HEK293T (cell line): ENCODE results near the gene CAT.
"Not testable (repeated sequence)": the region's sequence is repeated elsewhere in the genome, so short reads cannot be mapped to it uniquely, and the experiment has no call there.

Experiments
- CTCF ChIA-PET: fragments of 350-600 bp; formaldehyde crosslinking; extraction: SDS; loops from one replicate; lab custom pipeline; 2021; ENCODE audit warnings: antibody characterized with exemption, inconsistent platforms; lab: Yijun Ruan, JAX
- POLR2A ChIA-PET: fragments of 350-600 bp; formaldehyde crosslinking; extraction: SDS; loops from one replicate; lab custom pipeline; 2020; ENCODE audit warnings: antibody characterized with exemption, inconsistent platforms; lab: Yijun Ruan, JAX
- DNase-seq: peaks from one replicate; pipeline ENCODE4 v3.0.0; 2012; ENCODE audit warnings: mixed read lengths; ENCODE audit errors: extremely low spot score
- ARNT ChIP-seq: fragments of 450-650 bp; IDR thresholded peaks from 2 replicates; pipeline ENCODE4 v1.6.1; 2017; ENCODE audit warnings: mild to moderate bottlenecking
- BHLHE40 ChIP-seq: fragments of 450-650 bp; IDR thresholded peaks from 2 replicates; pipeline ENCODE4 v1.6.1; 2016; ENCODE audit warnings: mild to moderate bottlenecking, moderate library complexity, borderline replicate concordance
- CTBP1 ChIP-seq: fragments of 450-650 bp; IDR thresholded peaks from 2 replicates; pipeline ENCODE4 v1.6.1; 2016; ENCODE audit warnings: borderline replicate concordance
- ELF4 ChIP-seq: fragments of 450-650 bp; IDR thresholded peaks from 2 replicates; pipeline ENCODE4 v1.6.1; 2017; ENCODE audit warnings: antibody characterized with exemption
- FOXA1 ChIP-seq: fragments of 450-650 bp; IDR thresholded peaks from 2 replicates; pipeline ENCODE4 v1.6.1; 2016; ENCODE audit warnings: mild to moderate bottlenecking
- FOXK2 ChIP-seq: fragments of 450-650 bp; IDR thresholded peaks from 2 replicates; pipeline ENCODE4 v1.6.1; 2016; ENCODE audit warnings: mild to moderate bottlenecking
- FOXM1 ChIP-seq: fragments of 450-650 bp; IDR thresholded peaks from 2 replicates; pipeline ENCODE4 v1.6.1; 2017; ENCODE audit warnings: mild to moderate bottlenecking, borderline replicate concordance
- HDGF ChIP-seq: fragments of 450-650 bp; IDR thresholded peaks from 2 replicates; pipeline ENCODE4 v1.6.1; 2017; ENCODE audit warnings: antibody characterized with exemption, borderline replicate concordance
- L3MBTL2 ChIP-seq: fragments of 450-650 bp; conservative IDR thresholded peaks from 2 replicates; pipeline ENCODE4 v1.6.1; 2016; ENCODE audit warnings: mild to moderate bottlenecking
- LEF1 ChIP-seq: fragments of 450-650 bp; IDR thresholded peaks from 2 replicates; pipeline ENCODE4 v1.6.1; 2017; ENCODE audit warnings: mild to moderate bottlenecking, borderline replicate concordance
- NFRKB ChIP-seq: fragments of 450-650 bp; IDR thresholded peaks from 2 replicates; pipeline ENCODE4 v1.6.1; 2016; ENCODE audit warnings: mild to moderate bottlenecking, moderate library complexity
- SP1 ChIP-seq: fragments of 450-650 bp; IDR thresholded peaks from 2 replicates; pipeline ENCODE4 v1.6.1; 2017
- SUZ12 ChIP-seq: fragments of 450-650 bp; IDR thresholded peaks from 2 replicates; pipeline ENCODE4 v1.6.1; 2016; ENCODE audit warnings: mild to moderate bottlenecking
- TARDBP ChIP-seq: fragments of 450-650 bp; IDR thresholded peaks from 2 replicates; pipeline ENCODE4 v1.6.1; 2016
- ZNF384 ChIP-seq: fragments of 450-650 bp; IDR thresholded peaks from 2 replicates; pipeline ENCODE4 v1.6.1; 2016
- TF ChIP-seq, protein P1 (sequence below): fragments of 450-650 bp; IDR thresholded peaks from 2 replicates; pipeline ENCODE4 v1.6.1; 2016

Gene CAT

DNA sequence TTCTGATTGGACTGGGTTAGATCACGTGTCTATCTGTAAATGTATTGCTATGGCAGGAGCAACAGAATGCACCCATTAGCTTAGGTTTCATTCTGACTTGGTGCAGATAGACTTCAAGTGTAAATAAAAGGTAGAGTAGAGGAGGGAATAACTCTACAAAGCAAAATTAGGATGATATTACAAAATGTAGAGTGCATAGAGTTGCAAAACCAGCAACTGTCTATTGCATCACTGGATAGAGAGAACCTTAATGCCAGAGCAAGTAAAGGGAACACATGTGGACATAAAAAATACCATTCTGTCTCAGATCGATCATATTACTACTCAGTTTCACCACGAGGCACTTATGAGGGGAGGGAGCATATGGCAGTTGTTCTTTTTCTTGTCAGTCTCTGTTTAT is 22.0 kb upstream of the CAT start:
- POLR2A ChIA-PET: no interaction called here
- DNase-seq: no peak
- CTCF ChIA-PET: no interaction called here
- no peak for TF ChIP-seq SUZ12
- no peak for TF ChIP-seq SP1
- no peak for TF ChIP-seq ELF4
- no peak for TF ChIP-seq CTBP1
- no peak for TF ChIP-seq TARDBP
- TF ChIP-seq ZNF384: no peak
- TF ChIP-seq FOXK2: no peak
- no peak for TF ChIP-seq LEF1
- TF ChIP-seq FOXM1: no peak
- TF ChIP-seq, protein P1, sequence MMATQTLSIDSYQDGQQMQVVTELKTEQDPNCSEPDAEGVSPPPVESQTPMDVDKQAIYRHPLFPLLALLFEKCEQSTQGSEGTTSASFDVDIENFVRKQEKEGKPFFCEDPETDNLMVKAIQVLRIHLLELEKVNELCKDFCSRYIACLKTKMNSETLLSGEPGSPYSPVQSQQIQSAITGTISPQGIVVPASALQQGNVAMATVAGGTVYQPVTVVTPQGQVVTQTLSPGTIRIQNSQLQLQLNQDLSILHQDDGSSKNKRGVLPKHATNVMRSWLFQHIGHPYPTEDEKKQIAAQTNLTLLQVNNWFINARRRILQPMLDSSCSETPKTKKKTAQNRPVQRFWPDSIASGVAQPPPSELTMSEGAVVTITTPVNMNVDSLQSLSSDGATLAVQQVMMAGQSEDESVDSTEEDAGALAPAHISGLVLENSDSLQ: no peak
- TF ChIP-seq HDGF: no peak
- TF ChIP-seq L3MBTL2: no peak
- no peak for TF ChIP-seq BHLHE40
- no peak for TF ChIP-seq ARNT
- TF ChIP-seq NFRKB: no peak
- no peak for TF ChIP-seq FOXA1

DNA sequence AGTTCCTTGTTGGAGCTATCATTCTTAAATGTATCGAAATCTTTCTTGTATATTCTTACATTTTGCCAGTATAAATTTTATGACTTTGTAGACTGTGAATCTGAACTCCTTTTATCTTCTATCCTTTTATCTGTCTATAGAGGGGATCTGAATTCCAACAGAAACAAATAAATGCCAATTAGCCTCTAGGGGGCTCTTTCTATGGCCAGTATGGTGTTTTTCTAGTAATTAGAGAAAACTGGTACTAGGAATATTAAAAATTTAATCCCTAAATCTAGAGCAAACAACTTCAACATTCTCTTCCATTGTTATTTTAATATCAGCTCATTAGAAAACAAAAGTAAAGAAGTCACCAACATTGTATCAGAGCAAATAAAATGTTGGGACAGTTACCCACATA is 21.5 kb upstream of the CAT start:
- ChIA-PET CTCF (interaction anchor here (1.0 kb wide), 1 partner anchor 19 kb away, joined by 3 read pairs; no protein-coding TSS in a partner anchor), POLR2A (no interaction called here)
- no peak for TF ChIP-seq HDGF
- no peak for TF ChIP-seq ZNF384
- no peak for TF ChIP-seq ARNT
- TF ChIP-seq, protein P1: no peak
- no peak for TF ChIP-seq FOXM1
- DNase-seq: no peak

DNA sequence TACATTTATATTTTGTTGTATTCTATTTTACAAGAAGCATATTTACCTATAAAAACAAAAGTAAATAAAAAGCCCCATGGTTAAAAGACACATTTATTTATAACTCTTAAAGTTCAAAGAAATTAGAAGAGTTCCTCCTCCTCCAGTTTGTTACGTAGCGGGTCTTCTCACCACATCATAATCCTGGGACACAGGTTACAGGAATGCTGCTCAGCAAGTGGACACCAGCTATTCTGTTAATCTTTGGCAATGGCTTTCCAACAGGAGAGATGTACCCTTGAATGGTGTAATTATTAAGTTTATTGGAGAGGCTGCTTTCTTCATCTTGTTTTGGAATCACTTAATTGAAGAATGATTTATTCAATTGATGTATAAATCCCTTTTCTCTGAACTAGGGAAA is 19.6 kb upstream of the CAT start:
- CTCF ChIA-PET: no interaction called here
- POLR2A ChIA-PET: interaction anchor here (0.8 kb wide), 1 partner anchor 429 kb away, joined by 3 read pairs; no protein-coding TSS in a partner anchor
- TF ChIP-seq FOXM1: no peak
- TF ChIP-seq FOXA1: no peak
- TF ChIP-seq FOXK2: no peak
- no peak for TF ChIP-seq LEF1
- no peak for TF ChIP-seq SP1
- TF ChIP-seq L3MBTL2: no peak
- no peak for TF ChIP-seq CTBP1
- no peak for TF ChIP-seq SUZ12
- TF ChIP-seq HDGF: no peak
- TF ChIP-seq ZNF384: no peak
- TF ChIP-seq ARNT: no peak
- TF ChIP-seq ELF4: no peak
- no peak for TF ChIP-seq NFRKB
- TF ChIP-seq, protein P1: no peak
- no peak for DNase-seq

DNA sequence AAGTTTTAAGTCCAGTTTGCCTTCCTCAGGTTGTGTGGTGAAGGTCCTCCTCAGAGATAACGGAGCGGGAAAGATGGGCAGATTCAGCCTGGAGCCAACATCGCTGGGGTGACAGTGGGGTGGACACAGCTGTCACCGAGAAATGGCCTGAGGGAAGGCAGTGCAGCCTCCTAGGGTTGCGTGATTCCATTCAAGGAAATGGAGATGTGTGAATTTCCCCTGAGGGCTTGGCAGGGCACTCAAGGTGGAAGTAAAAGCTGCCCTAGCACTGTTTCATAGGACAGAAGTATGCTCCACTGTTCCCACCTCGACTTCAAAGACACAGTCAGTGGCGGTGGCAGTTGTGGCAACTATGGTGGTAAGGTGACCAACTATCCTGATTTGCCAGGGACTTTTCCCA is 15.4 kb upstream of the CAT start:
- ChIA-PET POLR2A (no interaction called here), CTCF (no interaction called here)
- TF ChIP-seq TARDBP (no peak), BHLHE40 (no peak), ELF4 (no peak), L3MBTL2 (no peak)
- TF ChIP-seq, protein P1: no peak
- DNase-seq: no peak

DNA sequence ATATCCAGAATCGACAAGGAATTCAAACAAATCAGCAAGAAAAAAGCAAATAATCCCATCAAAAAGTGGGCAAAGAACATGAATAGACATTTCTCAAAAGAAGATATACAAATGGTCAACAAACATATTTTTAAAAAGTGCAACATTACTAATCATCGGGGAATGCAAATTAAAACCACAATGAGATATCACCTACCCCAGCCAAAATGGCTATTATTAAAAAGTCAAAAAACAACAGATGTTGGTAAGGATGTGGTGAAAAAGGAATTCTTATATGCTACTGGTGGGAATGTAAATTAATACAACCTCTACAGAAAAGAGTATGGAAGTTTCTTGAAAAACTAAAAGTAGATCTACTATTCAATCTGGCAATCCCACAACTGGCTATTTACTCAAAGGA is 13.9 kb upstream of the CAT start:
- POLR2A ChIA-PET, DNase-seq: not testable (repeated sequence)
- CTCF ChIA-PET: interaction anchor here (0.7 kb wide), 1 partner anchor 67 kb away, joined by 3 read pairs; no protein-coding TSS in a partner anchor

DNA sequence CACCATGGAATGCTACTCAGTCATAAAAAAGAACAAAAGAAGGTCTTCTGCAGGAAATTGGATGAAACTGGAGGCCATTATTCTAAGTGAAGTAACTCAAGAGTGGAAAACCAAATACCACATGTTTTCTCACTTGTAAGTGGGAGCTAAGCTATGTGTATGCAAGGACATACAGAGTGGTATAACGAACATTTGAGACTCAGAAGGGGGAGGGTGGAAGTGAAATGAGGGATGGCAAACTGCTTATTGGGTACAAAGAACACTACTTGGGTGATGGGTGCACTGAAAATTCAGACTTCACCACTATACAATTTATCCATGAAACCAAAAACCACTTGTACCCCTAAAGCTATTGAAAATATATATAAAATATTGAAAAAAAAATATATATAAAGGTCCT is 13.4 kb upstream of the CAT start:
- no peak for DNase-seq
- POLR2A ChIA-PET: no interaction called here
- TF ChIP-seq ARNT (no peak), HDGF (no peak), ELF4 (no peak), SUZ12 (no peak), NFRKB (no peak), SP1 (no peak), ZNF384 (no peak), CTBP1 (no peak), LEF1 (no peak), L3MBTL2 (no peak), BHLHE40 (no peak), TARDBP (no peak), FOXM1 (no peak)
- TF ChIP-seq, protein P1: no peak
- CTCF ChIA-PET: no interaction called here
